ENCODE results near the gene MED29. TPM values are rescaled to one million over a fixed set of nuclear protein-coding genes. Genes with fewer than 3 reads are reported as not detected.

The MED29 gene
- total and polyA plus RNA-seq, 2 of the 4 experiments (the other 2 are of a cell fraction): 17.6 to 28.8 TPM

- intact Hi-C loops (cut with micrococcal nuclease): no loop called here
- WGBS, 2 experiments (ENCODE audit: extremely low coverage in 2 of 2, insufficient read length in 1 of 2): 100% methylated on average over 1 of the region's 30 CpGs; no CpG with 5 or more reads in 1 of the 2 experiments
- no peak overlapping the region for H4K5ac ChIP-seq (ENCODE audit: low read depth, low read length)
- no TSS peak for BruUV-seq (replicated peaks)
- no peak overlapping the region for H3K27ac ChIP-seq (ENCODE audit: insufficient read depth, low read length)
- no peak overlapping the region for H2BK120ac ChIP-seq (ENCODE audit: low read depth, low read length)
- H3K9me3 ChIP-seq (ENCODE audit: control insufficient read depth, insufficient read depth, low read length): no peaks in the 10 kb centered on the region
- H2AK9ac ChIP-seq (replicated peaks; ENCODE audit: low read depth, low read length, poor library complexity): no peak overlapping the region
- H3K9ac ChIP-seq (ENCODE audit: low read depth, low read length): no peak overlapping the region
- in situ Hi-C loops (cut with MboI; ENCODE audit: low sequenced_read_pairs): no loop called here
- no peak overlapping the region for H2BK5ac ChIP-seq (ENCODE audit: low read depth, low read length, poor library complexity, severe bottlenecking)
- no peak overlapping the region for H4K91ac ChIP-seq (ENCODE audit: insufficient read depth, low read depth, low read length)
- dilution Hi-C loops (cut with HindIII; ENCODE audit: low sequenced_read_pairs, unreplicated experiment): no loop called here
- TF ChIP-seq BHLHE40 (IDR thresholded peaks at IDR 0.05; ENCODE audit: low read depth, low read length): no peak
- TF ChIP-seq NFE2L2 (IDR thresholded peaks at IDR 0.05; ENCODE audit: low read depth, low read length): no peak
- TF ChIP-seq RAD21 (IDR thresholded peaks at IDR 0.05; ENCODE audit: low read length): no peak
- no peak for TF ChIP-seq CTCF (conservative IDR thresholded peaks at IDR 0.05; ENCODE audit: low read depth, low read length)
- no peak for TF ChIP-seq MXI1 (IDR thresholded peaks at IDR 0.05; ENCODE audit: borderline replicate concordance, low read depth, low read length)
- no peak for TF ChIP-seq RFX5 (IDR thresholded peaks at IDR 0.05; ENCODE audit: low read depth, low read length)
- no peak for TF ChIP-seq MAFK (IDR thresholded peaks at IDR 0.05; ENCODE audit: low read depth, low read length)
- no peak for TF ChIP-seq USF2 (IDR thresholded peaks at IDR 0.05; ENCODE audit: low read depth, low read length)
- no peak for TF ChIP-seq FOS (IDR thresholded peaks at IDR 0.05; ENCODE audit: low read depth, low read length)
- TF ChIP-seq ELK1 (IDR thresholded peaks at IDR 0.05; ENCODE audit: borderline replicate concordance, low read depth, low read length): no peak
- no peak for TF ChIP-seq CEBPB (IDR thresholded peaks at IDR 0.05; ENCODE audit: low read depth, low read length)
- peaks cover 13 to 73% of the 10 kb centered on the region in 2 experiments for H3K79me1 ChIP-seq (ENCODE audit: low read depth in 1 of 2, low read length in 2 of 2)
- H3K56ac ChIP-seq (ENCODE audit: extremely low read depth, insufficient read depth, low read length): no peak overlapping the region
- no peak for ATAC-seq (ENCODE audit: low read depth)
- H3K36me3 ChIP-seq (ENCODE audit: control insufficient read depth, insufficient read depth, low read length): peaks cover 59% of the 10 kb centered on the region
- no peak overlapping the region for H2AK5ac ChIP-seq (ENCODE audit: low read depth, low read length)
- no peak overlapping the region for H3K4ac ChIP-seq (ENCODE audit: low read depth, low read length)
- peaks cover 43% of the 10 kb centered on the region for H4K20me1 ChIP-seq (ENCODE audit: insufficient read depth, low read length)
- H3K14ac ChIP-seq (replicated peaks; ENCODE audit: low read depth, low read length): no peak overlapping the region
- H3K9me1 ChIP-seq (ENCODE audit: insufficient read depth, low read length): peaks cover 12% of the 10 kb centered on the region; the same call in 1 of the 2 replicates
- no peaks in the 10 kb centered on the region for H3K27me3 ChIP-seq (ENCODE audit: control insufficient read depth, insufficient read depth, low read length)
- CTCF ChIA-PET: interaction anchor here (0.6 kb wide), 1 partner anchor 1722 kb away, joined by 4 read pairs; no protein-coding TSS in a partner anchor
- no peak overlapping the region for H3K18ac ChIP-seq (ENCODE audit: low read depth, low read length)
- no peak overlapping the region for H3K4me2 ChIP-seq (ENCODE audit: low read depth, low read length)
- no peak for DNase-seq
- H3K4me3 ChIP-seq (ENCODE audit: insufficient read depth, low read depth, low read length): no peak overlapping the region
- no peak overlapping the region for H4K8ac ChIP-seq (ENCODE audit: low read depth in 2 of 2, low read length in 2 of 2)
- H3K23ac ChIP-seq (ENCODE audit: low read depth, low read length): no peak overlapping the region
- H2BK15ac ChIP-seq (ENCODE audit: low read depth, low read length): no peak overlapping the region
- H2BK20ac ChIP-seq (ENCODE audit: low read depth, low read length): no peak overlapping the region
- H2AFZ ChIP-seq (replicated peaks; ENCODE audit: low read length, poor library complexity): no peak overlapping the region
- peaks cover 11% of the 10 kb centered on the region; the same call in 1 of the 2 replicates for H3K4me1 ChIP-seq (ENCODE audit: control insufficient read depth, insufficient read depth, low read length)
- POLR2A ChIA-PET (ENCODE audit: unreplicated experiment): no interaction called here
Observed at GRCh38 chr19:39417463-39418181, 26.4 kb downstream of the MED29 start.
